ENCODE data around the gene DNAL1.

Gene DNAL1

DNA sequence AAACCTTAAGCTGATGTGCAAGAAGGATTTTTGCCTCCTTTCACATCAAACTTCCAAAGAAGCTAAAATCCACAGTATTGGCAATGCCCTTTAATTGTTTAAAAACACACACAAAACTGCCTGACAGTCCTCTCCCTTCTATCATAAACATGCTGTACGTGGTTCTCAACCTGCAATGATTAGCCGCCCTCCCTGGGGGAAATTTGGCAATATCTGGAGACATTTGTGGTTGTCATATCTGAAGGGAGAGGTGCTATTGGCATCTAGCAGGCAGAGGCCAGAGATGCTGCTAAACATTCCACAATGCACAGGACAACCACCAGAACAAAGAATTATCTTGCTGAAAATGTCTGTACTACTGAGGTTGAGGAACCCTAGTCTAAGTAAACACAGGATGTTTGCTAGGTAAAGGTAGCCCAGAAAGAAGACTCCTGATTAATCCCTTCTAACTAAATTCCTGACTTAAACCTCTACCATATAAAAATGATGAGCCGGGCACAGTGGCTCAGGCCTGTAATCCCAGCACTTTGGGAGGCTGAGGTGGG, 31.3 kb upstream of the DNAL1 start (continued):
- TF ChIP-seq, protein P1, sequence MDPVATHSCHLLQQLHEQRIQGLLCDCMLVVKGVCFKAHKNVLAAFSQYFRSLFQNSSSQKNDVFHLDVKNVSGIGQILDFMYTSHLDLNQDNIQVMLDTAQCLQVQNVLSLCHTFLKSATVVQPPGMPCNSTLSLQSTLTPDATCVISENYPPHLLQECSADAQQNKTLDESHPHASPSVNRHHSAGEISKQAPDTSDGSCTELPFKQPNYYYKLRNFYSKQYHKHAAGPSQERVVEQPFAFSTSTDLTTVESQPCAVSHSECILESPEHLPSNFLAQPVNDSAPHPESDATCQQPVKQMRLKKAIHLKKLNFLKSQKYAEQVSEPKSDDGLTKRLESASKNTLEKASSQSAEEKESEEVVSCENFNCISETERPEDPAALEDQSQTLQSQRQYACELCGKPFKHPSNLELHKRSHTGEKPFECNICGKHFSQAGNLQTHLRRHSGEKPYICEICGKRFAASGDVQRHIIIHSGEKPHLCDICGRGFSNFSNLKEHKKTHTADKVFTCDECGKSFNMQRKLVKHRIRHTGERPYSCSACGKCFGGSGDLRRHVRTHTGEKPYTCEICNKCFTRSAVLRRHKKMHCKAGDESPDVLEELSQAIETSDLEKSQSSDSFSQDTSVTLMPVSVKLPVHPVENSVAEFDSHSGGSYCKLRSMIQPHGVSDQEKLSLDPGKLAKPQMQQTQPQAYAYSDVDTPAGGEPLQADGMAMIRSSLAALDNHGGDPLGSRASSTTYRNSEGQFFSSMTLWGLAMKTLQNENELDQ (tag by site-specific recombination; IDR thresholded peaks at IDR 0.05; ENCODE audit: low read depth), result no peak
- TF ChIP-seq TRIM28 (IDR thresholded peaks at IDR 0.05; ENCODE audit: borderline replicate concordance, low read length) (no peak), YY2 (tag by site-specific recombination; IDR thresholded peaks at IDR 0.05) (no peak), ZNF76 (tag by site-specific recombination; IDR thresholded peaks at IDR 0.05; ENCODE audit: borderline replicate concordance, low read depth) (no peak), ZNF530 (tag by site-specific recombination; IDR thresholded peaks at IDR 0.05; ENCODE audit: low read depth) (no peak), ZNF658 (tag by site-specific recombination; IDR thresholded peaks at IDR 0.05) (no peak), ZNF354C (tag by site-specific recombination; IDR thresholded peaks at IDR 0.05; ENCODE audit: borderline replicate concordance, low read depth) (no peak)

DNA sequence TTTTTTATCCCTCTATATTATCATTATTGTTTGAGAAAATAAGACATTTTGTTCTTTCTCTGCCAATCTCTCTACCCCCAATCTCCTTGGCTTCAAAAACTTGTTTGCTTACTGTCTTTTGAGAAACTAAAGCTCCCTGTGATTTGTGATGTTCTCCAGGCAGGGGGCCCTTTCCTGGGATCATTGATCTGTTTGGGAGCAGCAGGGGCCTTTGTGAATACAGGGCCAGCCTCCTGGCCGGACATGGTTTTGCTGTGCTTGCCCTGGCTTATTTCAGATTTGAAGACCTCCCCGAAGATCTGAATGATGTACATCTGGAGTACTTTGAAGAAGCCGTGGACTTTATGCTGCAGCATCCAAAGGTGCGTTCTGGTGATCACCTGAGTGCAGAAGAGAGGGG, 28.0 kb upstream of the DNAL1 start:
- H3K4me3 ChIP-seq (ENCODE audit: low read depth, low read length), result no peak overlapping the region
- TF ChIP-seq ZNF404 (tag by site-specific recombination; IDR thresholded peaks at IDR 0.05) (no peak), IKZF3 (tag by site-specific recombination; IDR thresholded peaks at IDR 0.05) (no peak), ZNF221 (tag by site-specific recombination; IDR thresholded peaks at IDR 0.05; ENCODE audit: borderline replicate concordance) (no peak), EGR2 (tag by site-specific recombination; IDR thresholded peaks at IDR 0.05; ENCODE audit: low read depth) (no peak), ZNF777 (tag by site-specific recombination; IDR thresholded peaks at IDR 0.05; ENCODE audit: borderline replicate concordance) (no peak), ZNF549 (tag by site-specific recombination; IDR thresholded peaks at IDR 0.05) (no peak), KLF8 (tag by site-specific recombination; IDR thresholded peaks at IDR 0.05) (no peak), ZSCAN16 (tag by site-specific recombination; IDR thresholded peaks at IDR 0.05) (no peak), ZNF768 (tag by site-specific recombination; IDR thresholded peaks at IDR 0.05) (no peak), ZNF785 (tag by site-specific recombination; IDR thresholded peaks at IDR 0.05) (no peak), ZNF121 (tag by site-specific recombination; IDR thresholded peaks at IDR 0.05) (no peak), ZFP3 (tag by site-specific recombination; IDR thresholded peaks at IDR 0.05; ENCODE audit: low read depth) (no peak), KLF7 (tag by site-specific recombination; IDR thresholded peaks at IDR 0.05; ENCODE audit: borderline replicate concordance) (no peak), ZNF624 (tag by site-specific recombination; IDR thresholded peaks at IDR 0.05) (no peak), ZNF621 (tag by site-specific recombination; IDR thresholded peaks at IDR 0.05) (no peak), ZNF473 (tag by site-specific recombination; IDR thresholded peaks at IDR 0.05) (no peak), ZNF302 (tag by site-specific recombination; IDR thresholded peaks at IDR 0.05; ENCODE audit: low read depth) (no peak), ZNF174 (tag by site-specific recombination; IDR thresholded peaks at IDR 0.05) (no peak)
- POLR2A ChIA-PET, result no interaction called here
- no peaks in the 10 kb centered on the region for H3K4me1 ChIP-seq (ENCODE audit: control insufficient read depth, insufficient read depth, low read length)
- no peak overlapping the region for H3K27ac ChIP-seq (ENCODE audit: extremely low read depth, low read depth, low read length)
- no peaks in the 10 kb centered on the region for H3K36me3 ChIP-seq (ENCODE audit: control insufficient read depth in 2 of 2, insufficient read depth in 1 of 2, low read length in 2 of 2)
- H3K9me3 ChIP-seq (ENCODE audit: control insufficient read depth, insufficient read depth, low read depth, low read length), result no peaks in the 10 kb centered on the region
- CTCF ChIA-PET, result no interaction called here

DNA sequence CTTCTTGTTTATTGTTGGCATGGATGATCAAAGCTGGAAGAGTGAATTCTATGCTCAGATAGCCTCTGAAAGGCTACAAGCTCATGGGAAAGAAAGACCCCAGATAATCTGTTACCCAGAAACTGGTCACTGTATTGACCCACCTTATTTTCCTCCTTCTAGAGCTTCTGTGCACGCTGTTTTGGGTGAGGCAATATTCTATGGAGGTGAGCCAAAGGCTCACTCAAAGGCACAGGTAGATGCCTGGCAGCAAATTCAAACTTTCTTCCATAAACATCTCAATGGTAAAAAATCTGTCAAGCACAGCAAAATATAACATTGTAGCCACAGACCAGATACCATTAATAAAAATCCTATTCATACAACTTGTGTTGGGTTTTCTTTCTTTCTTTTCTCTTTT, 25.3 kb upstream of the DNAL1 start:
- ChIA-PET CTCF (interaction anchor here (0.5 to 0.8 kb wide), 3 partner anchors 19 to 205 kb away, joined by 3 to 10 read pairs (median 3); no protein-coding TSS in a partner anchor), POLR2A (no interaction called here)
- Histone ChIP-seq H3K27ac (ENCODE audit: extremely low read depth, low read depth, low read length) (no peak overlapping the region), H3K4me3 (ENCODE audit: low read depth, low read length) (no peak overlapping the region), H3K36me3 (ENCODE audit: control insufficient read depth in 2 of 2, insufficient read depth in 1 of 2, low read length in 2 of 2) (no peaks in the 10 kb centered on the region), H3K4me1 (ENCODE audit: control insufficient read depth, insufficient read depth, low read length) (no peaks in the 10 kb centered on the region), H3K9me3 (ENCODE audit: control insufficient read depth, insufficient read depth, low read depth, low read length) (no peaks in the 10 kb centered on the region)
- TF ChIP-seq ZXDB (tag by site-specific recombination; IDR thresholded peaks at IDR 0.05) (no peak), ZNF596 (tag by site-specific recombination; IDR thresholded peaks at IDR 0.05) (no peak), TRIM28 (IDR thresholded peaks at IDR 0.05; ENCODE audit: borderline replicate concordance, low read length) (no peak), SP7 (tag by site-specific recombination; IDR thresholded peaks at IDR 0.05) (no peak), KLF9 (tag by site-specific recombination; IDR thresholded peaks at IDR 0.05; ENCODE audit: low read depth) (no peak), ZNF792 (tag by site-specific recombination; IDR thresholded peaks at IDR 0.05) (no peak), ZNF624 (tag by site-specific recombination; IDR thresholded peaks at IDR 0.05) (no peak), HOXA7 (CRISPR knock-in tag; IDR thresholded peaks at IDR 0.05; ENCODE audit: borderline replicate concordance) (no peak), ZEB2 (tag by site-specific recombination; IDR thresholded peaks at IDR 0.05) (no peak)
- TF ChIP-seq, protein P2, sequence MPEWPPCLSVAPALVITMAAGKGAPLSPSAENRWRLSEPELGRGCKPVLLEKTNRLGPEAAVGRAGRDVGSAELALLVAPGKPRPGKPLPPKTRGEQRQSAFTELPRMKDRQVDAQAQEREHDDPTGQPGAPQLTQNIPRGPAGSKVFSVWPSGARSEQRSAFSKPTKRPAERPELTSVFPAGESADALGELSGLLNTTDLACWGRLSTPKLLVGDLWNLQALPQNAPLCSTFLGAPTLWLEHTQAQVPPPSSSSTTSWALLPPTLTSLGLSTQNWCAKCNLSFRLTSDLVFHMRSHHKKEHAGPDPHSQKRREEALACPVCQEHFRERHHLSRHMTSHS (tag by site-specific recombination; IDR thresholded peaks at IDR 0.05), result no peak

Data from HEK293 (cell line).